A673 (cell line): Measurements from ENCODE around the gene HIBCH.

ENCODE experiments used
- CTCF ChIP-seq: fragments of 300-800, 200-600 bp; sonication (generic); conservative IDR thresholded peaks from 2 replicates; pipeline ENCODE4 v1.5.1; 2017; ENCODE audit warnings: low read depth, mild to moderate bottlenecking, antibody characterized with exemption, low read length, moderate library complexity, mixed read lengths
- EZH2 ChIP-seq: fragments of 200-600 bp; sonication (generic); IDR thresholded peaks from 2 replicates; pipeline ENCODE4 v1.6.1; 2017; ENCODE audit warnings: borderline replicate concordance, low read depth, mild to moderate bottlenecking, mixed read lengths, antibody characterized with exemption, low read length; ENCODE audit not compliant: poor library complexity, severe bottlenecking

DNA sequence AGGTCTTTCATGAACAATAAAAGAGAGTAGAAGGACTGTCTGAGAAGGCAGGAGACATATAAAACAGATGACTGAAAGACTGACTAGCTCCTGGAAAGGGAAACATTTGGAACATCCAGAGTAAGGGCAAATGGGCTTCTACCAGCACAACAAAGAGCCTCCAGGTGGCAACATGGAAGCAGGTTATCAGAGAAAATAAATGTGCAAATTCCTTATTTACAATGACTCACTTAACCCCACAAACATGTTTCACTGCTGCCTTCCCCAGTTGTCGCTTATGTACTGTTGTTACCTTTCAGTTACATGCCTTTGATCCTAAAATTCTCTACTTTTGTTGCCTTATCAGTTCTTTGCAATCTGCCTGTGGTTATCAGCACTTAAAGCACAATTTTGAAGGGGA, 117.0 kb downstream of the HIBCH start:
- TF ChIP-seq CTCF = no peak
- no peak for TF ChIP-seq EZH2
